Ureter (tissue), 1 donor: Measurements from ENCODE around the gene NHLRC3. TPM values are rescaled to one million over a fixed set of nuclear protein-coding genes. Genes with fewer than 3 reads are reported as not detected.
"Not testable (repeated sequence)": the region's sequence is repeated elsewhere in the genome, so short reads cannot be mapped to it uniquely, and the experiment has no call there.

ENCODE experiments used
- DNase-seq: peaks from one replicate; pipeline ENCODE4 v3.0.0-alpha.2; 2020; ENCODE audit warnings: low spot score
- total RNA-seq: library from RNA; stranded (reverse); gene quantifications from one replicate; pipeline ENCODE4 v1.2.4, GENCODE V29; 2023
- donor health status: DM: yes; HTN: yes; CAD: no.

Gene NHLRC3
- total RNA-seq, 1 donor from 2014 or later, result 36.7 TPM

DNA sequence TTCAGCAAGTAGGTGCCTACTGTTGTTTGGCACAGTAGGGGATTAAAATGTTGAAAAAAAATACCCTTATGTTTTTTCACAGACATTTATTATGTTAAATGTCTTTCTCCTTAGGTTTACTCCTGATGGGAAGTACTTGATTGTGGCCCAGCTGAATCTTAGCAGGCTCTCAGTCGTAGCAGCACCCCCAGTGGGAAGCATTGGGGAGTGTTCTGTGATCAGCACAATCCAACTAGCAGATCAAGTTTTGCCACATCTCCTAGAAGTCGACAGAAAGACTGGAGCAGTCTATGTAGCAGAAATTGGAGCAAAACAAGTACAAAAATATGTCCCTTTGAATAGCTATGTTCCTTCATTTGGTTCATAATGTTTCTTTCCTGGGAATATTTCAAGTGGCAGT is 9.3 kb downstream of the NHLRC3 start:
- DNase-seq, result peak; percentile 61

GRCh38 chr13:39048806-39049205 is 10.6 kb downstream of the NHLRC3 start:
- no peak for DNase-seq

DNA sequence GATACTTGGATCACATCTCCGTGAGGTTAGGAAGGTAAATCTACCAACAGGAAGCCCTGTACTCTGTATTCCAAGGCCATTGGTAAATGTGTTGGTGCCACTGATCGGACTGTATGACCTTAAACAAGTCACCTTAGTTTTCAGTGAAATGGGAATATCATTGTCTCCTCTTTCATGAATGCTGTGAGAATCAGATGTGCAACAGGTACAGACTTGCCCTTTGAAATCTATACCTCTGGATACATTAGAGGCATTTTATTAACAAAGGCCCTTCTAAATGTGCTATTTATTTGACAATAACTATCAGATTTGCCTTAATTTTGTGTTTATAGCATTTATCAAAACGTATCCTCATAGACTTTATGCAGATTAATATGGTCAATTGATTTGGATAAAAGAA is 11.0 kb downstream of the NHLRC3 start:
- no peak for DNase-seq

GRCh38 chr13:39051157-39051556 is 12.9 kb downstream of the NHLRC3 start:
- DNase-seq, result no peak

DNA sequence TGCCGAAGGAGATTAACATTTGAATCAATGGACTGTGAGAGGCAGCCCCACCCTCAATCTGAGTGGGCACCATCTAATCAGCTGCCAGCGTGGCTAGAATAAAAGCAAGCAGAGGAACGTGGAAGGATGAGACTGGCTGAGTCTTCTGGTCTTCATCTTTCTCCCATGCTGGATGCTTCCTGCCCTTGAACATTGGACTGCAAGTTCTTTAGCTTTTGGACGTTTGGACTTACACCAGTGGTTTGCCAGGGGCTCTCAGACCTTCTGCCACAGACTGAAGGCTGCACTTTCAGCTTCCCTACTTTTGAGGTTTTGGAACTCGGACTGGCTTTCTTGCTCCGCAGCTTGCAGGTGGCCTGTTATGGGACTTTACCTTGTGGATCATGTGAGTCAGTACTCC is 14.7 kb downstream of the NHLRC3 start:
- DNase-seq, result no peak

- no peak for DNase-seq
Measured at GRCh38 chr13:39054112-39054511, 15.9 kb downstream of the NHLRC3 start.

DNA sequence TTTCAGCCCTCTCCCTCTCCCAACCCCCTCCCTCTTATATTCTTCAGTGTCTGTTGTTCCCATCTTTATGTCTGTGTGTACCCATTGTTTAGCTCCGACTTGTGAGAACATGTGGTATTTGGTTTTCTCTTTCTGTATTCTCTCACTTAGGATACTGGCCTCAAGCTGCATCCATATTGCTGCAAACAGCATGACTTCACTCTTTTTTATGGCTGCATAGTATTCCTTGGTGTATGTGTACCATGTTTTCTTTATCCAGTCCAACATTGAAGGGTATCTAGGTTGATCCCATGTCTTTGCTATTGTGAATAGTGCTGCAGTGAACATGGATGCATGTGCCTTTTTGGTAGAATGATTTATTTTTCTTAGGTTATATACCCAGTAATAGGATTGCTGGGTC is 17.8 kb downstream of the NHLRC3 start:
- DNase-seq, result no peak

- no peak for DNase-seq
Measured at GRCh38 chr13:39058040-39058439, 19.8 kb downstream of the NHLRC3 start.

DNA sequence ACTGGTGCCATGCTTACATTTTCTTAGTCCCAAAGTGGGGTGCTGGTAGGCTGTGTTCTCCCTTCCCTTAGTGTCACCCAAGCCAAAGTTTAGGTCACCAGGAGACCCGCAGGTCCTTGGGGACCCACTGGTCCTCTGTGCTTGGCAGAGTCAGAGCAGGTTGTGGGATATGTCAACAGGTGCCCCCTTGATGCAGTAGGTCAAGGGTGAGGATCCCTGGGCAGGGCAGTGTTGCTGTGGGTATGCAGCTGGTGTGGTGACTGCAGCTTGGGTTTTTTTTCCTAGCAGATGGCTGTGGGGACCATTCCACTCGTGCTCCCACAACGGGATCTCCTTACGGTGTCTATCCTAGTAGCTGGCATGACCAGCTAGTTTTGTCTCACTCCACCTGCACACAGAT is 23.7 kb downstream of the NHLRC3 start:
- DNase-seq, result no peak

- no peak for DNase-seq
Measured at GRCh38 chr13:39072842-39073241, 34.6 kb downstream of the NHLRC3 start.

DNA sequence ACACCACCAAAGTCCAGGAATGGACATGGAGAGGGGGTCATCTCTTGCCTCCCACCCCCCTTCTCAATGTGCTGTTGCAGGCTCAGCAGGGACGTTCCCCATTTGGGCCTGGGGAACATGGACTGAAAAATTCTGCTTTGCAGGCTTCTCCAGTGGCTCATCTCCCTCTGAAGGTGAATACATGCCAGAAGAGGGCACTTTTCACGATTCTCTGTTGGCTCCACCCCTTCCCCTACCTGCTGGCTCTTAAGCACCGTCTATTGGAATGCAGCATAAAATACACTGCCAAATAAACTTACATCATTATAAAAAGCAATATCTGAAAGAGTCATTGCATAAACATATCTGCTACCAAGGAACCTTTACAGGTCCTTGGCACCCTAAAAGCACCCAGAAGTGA is 35.7 kb downstream of the NHLRC3 start:
- no peak for DNase-seq

- not testable (repeated sequence) for DNase-seq
Measured at GRCh38 chr13:39086251-39086945, 48.1 kb downstream of the NHLRC3 start.

DNA sequence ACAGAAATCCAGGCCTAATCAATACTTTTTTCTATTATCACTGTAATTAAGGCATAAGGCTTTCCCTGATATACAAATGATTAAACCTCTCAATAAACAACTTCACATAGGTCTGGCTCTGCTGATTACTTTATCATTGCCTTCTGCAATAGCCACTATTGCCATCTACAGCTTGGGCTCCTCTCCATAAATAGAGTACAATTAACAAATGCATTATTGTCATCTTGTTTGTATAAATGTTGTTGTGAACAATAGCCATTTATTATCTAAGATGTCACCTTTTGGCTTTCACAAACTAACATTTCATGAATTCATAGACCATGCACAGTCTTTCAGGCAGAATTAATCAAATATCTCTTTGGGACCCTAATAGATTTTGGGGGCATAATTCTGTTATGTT is 53.3 kb downstream of the NHLRC3 start:
- DNase-seq, result no peak

DNA sequence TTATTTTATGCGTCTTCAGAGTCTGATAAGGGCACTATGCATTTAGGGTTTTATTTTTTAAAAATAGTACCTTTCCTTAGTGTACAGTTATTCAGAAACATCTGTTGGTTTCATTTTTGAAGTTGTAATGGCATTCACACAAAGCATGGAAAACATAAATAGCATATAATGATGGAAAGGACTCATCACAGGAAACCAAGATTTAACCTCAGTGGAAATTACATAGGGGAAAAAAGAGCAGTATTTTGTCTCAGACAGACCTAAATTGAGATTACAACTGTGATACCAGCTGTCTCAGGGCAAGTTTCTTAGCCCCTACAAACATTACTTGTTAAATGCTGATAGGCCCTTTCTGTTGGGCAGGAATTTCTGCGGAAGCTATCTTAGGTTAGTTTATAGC is 57.2 kb downstream of the NHLRC3 start:
- no peak for DNase-seq

DNA sequence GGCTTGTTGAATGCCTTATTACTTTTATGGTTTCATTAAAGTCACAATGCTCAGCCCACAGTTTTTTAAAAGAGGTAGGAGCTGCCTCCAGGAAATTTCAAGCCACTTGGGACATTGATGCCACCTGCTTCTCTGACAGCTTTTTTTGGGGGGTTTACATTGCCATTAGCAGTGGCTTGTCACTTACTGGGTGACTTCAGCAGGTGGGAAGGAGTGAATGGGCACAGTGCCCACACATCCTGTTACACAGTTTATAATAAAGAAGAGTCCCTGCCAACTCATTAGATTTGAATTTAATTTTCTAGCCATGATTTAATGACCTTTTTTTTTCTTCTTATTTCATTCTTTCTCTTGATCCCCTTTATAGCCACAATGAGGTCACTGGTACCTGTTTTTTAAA is 61.0 kb downstream of the NHLRC3 start:
- no peak for DNase-seq

Other genes starting within 250 kb of the NHLRC3 start
- not detected for gene STOML3, start 47.6 kb upstream of the NHLRC3 start, total RNA-seq
- gene PROSER1, start 367 bp upstream of the NHLRC3 start, total RNA-seq, result 39.6 TPM